ENCODE data around the gene DNMT3A.
"Not testable (repeated sequence)": the region's sequence is repeated elsewhere in the genome, so short reads cannot be mapped to it uniquely, and the experiment has no call there.

Gene DNMT3A

DNA sequence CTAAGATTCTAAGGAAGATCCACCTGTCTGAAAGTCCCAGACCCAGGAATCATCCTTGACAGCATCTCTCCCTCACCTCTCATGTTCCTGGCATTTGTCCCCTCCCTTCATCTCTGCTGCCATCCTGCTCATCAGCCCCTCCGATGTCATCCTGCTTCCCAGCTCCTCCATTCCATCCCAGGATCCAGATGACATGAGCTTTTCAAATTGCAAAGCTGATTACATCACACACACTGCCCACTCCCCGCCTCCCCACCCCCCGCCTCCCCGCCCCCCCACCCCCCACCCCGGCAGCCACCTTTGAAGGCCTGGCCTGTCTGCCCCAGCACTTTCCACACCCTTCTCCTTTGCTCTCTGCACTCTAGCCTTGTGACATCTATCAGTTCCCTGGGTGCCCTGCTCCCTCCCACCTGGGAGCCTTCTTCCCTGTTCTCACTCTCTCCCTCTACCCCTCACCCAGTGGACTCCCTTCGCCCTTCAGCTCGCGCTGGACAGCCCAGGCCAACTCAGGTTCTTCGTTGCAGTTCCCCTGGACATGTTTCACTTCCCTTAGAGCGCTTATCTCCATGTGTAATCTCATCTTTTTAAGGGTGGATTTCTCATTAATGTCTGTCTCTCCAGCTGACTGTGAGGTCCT lies 61.6 kb downstream of the DNMT3A start:
- DNase-seq: no peak

DNA sequence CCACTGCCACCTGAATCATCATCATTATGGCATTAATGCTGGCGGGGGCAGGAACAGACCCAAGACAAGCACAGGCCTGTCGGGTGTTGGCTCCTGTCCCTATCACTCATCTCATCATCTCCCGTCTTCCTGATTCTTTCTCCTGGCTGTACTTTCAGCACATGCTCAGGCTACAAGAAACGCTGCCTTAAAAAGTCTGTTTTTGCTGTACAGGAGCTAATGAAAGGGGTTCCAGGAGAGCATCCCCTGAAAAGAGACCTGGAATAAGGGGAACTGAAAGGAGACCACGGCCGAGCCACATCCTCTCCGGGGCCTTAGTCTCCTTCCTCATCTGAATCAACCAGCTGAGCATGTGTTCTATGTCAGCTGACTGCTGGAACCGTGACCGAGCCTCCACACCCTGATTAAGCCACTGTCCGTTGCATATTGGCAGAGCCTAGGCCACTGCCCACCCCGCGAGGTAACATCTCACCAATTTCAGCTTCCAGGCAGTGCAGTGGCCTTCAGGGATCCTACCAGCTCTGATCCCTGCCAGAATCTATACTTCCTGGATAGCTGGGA lies 62.6 kb downstream of the DNMT3A start:
- no peak for DNase-seq

DNA sequence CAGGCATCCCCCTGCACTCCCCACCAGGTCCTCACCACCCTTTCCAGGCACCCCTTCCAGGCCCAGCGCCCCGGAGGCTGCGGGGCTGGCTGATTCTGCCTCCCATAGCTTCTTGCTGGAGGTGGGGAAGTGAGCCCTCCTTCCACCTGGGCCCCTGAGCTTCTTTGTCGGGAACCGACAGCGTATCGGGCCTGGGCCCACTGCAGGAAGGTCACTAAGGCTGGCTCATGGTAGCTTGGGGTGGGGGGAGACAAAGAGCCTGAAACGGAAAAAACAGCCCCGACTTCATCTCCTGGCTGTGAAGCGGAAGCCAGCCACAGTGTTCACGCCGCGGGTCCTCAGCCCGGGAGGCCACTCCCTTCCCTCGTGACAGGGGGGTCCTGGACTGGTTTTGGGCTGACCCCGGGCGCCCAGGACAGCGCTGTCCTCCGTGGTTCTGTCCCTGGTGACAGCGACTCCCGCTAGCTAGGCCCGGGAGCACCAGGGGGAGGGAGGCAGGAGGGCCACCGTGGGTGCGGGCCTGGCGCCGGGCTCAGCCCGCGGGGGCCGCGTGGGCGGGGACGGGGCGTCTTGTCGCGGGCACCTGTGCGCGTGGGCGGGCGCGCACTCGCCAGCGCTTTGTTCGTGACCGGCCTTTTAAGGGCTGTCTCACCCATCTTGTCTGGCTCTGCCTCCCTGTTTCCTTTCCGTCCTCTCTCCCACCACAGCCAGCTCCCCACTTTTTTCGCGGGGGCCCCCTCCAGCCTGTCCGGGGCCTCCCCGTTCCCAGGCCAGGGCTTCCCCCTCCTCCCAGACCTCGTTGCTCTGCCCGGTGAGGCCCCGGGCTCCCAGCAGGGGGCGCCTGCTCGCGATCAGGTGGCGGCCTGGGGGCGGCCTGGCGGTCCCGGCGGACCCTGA lies 64.9 kb downstream of the DNMT3A start:
- DNase-seq: no peak

DNA sequence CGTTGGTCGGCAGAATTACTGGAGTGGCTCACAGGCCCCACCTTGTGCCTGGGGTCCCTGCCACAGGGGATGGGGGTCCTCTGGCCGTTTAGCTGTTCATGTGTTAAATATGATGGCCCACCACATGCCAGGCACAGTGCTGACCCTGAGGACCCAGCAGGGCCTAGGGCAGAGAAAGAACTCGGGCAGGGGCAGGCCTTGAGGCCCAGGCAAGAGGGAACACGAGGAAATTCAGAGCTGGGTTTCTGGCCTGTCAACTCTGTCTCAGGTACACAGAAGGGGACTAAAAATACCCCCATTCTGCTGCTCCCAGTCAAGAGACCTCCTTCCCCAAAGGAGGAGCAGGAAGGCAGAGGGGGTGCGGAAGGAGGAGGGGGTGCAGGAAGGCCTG lies 66.2 kb downstream of the DNMT3A start:
- no peak for DNase-seq

DNA sequence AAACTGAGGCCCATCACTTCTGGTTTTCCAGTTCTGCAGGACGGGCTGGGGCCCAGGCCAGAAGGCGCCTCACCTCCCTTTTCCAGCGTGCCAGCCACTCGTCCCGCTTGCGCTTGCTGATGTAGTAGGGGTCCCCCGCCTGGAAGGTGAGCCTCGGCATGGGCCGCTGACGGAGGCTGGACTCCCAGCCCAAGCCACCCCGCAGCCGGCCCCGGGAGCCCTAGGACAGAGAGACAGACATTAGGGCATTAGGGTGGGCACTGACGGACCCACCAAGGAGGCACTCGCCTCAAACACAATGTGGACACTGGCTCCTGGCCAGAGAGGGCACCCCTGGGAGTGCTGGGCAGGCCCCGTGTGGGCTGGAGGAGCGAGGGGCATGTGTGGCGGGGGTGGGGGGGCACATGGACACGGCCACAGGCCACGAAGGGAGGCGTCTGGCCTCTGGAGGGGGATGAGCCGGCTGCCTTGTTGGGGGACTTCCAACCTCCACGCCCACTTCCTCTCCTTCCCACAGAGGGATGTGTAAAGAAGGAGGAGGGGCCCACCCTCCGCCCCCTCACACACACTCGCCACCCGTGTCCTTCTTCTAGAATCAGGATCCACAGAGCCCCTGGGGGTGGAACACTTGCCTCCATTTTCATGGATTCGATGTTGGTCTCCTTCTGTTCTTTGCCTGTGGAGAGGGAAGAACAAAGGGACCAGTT lies 66.7 kb downstream of the DNMT3A start:
- DNase-seq: no peak

DNA sequence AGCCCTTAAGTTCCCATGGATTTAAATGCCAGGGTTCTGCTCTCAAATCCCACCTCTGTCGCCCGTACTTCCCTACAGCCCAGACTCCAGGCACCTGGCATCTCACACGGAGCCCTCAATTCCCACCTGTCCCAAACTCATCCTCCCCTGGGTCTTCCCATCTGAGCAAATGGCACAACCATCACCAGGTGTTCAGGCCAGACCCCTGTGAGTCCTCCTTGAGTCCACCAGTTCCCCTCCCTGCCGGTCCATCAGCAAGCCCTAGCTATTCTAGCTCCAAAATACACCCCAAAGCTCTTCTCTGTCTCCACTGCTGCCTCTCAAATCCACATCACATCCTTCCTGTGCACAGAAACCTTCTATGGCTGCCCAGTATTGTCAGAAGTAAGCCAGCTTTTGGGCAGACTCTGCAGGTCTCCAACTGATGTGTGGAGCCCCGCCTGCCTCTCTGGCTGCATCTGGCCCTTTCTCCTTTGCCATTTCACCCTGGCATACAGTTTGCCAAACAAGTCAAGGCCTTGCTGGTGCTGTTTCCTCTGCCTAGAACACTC lies 67.7 kb downstream of the DNMT3A start:
- no peak for DNase-seq

DNA sequence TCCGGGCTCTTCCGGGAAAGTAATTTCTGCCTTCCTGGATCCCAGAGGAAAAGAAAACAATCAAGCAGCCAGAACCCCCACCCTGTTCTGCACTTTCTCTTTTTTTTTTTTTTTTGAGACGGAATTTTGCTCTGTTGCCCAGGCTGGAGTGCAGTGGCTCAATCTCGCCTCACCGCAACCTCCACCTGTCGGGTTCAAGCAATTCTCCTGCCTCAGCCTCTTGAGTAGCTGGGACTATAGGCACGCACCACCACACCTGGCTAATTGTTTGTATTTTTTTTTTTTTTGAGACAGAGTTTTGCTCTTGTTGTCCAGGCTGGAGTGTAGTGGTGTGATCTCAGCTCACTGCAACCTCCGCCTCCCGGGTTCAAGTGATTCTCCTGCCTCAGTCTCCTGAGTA lies 69.0 kb downstream of the DNMT3A start:
- not testable (repeated sequence) for DNase-seq

DNA sequence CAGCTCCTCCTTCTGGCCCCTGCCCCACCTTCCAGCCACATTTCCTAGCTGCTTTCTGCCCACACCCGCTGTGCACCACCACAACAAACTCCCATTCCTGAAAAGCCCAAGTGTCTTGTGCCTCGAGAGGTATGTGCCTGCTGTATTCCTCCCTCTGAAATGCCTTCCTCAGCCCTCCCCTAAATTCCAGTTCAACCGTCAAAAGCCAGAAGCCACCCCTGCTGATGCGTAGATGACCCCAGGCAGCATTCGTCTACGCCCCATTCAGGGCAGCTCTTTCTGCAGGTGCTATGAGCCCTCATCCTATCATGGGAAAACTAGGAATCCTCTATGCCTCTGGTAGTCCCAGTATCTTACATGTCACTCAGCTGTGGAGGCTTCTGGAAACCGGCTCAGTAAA lies 71.7 kb downstream of the DNMT3A start:
- DNase-seq: no peak

DNA sequence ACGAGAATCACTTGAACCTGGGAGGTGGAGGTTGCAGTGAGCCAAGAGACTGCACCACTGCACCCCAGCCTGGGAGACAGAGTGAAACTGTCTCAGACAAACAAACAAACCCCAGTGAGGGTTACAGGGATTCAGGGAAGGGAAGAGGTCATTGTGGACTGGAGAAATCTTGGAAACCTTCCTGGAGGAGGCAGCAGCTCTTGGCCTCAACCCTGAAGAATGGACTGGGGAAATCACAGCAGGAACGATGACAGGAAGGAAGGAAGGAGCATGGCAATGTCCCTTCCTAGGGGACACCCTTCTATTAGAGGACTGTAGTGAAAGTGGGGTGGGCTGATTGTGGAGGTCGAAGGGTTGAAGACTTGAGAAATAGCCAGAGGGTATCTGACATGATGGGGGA lies 72.5 kb downstream of the DNMT3A start:
- DNase-seq: no peak

DNA sequence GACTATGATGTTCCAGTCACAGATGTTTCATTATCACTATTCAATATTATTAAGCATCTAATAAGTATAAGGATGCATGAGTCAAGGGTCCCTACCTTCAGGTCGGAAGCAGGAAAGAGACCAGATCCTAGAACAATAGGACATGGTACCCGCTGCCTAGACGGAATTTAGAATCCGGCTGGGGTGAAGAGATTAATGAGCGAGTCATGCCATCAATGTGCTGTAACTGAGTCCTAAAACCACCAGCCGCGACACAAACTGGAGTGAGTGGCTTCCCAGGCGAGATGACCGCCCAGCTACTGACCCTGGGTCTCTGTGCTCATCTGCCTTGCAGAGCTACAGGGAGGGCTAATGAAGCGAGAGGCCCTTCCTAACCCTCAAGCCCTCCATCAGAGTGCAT lies 73.6 kb downstream of the DNMT3A start:
- no peak for DNase-seq

DNA sequence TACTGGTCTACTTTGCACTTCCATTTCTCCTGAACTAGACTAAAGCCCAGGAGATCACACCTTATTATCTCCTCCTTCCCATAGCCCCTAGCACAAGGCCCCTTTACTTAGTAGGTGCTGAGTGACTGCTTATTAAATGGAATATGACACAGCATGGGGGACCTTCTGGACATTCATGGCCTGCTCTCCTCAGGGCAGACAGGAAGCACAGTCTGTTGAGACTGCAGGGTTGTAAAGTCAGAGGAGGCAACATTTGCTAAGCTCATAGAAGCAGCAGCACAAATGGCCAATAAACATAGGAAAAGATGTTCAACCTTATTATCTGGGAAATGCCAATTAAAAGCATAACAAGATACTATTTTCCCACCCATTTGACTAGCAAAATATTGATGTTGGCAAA lies 75.3 kb downstream of the DNMT3A start:
- no peak for DNase-seq

DNA sequence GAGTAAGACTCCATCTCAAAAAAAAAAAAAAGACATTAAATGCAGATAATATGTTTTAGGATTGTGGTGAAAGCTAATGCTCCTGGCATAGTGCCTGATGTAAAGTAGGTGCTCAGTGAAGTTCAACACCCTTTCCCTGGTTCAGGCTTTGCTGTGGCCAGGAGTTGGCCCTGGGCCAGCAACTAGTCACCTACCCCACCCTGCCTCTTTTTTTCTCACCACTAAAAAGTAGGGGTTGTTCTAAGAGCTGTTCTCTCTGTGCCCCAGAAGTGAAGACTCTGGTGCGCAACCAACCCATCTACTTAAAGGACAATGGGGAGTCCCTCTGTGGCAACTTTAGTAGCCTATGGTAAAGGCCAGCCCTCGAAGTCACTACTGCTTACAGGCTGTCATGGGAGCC lies 75.9 kb downstream of the DNMT3A start:
- DNase-seq: no peak

DNA sequence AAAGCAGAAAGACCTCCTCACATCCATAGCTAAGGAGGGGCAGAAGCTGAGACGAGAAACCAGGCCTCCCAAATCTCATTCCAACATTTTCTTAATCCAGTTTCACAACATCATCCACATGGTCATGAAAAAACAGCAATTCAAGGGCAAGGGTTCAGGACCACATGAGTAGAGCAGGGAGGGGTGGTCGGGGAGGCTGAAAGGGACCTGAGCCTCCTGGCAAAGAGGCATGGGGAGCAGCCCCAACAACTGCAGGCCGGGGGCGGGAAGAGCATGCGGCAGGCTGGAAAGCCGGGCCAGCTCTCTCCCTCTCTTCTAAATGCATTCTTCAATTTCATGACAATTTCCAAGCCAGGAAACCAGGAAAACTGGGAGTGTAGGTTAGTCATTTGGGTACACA lies 76.7 kb downstream of the DNMT3A start:
- DNase-seq: no peak

DNA sequence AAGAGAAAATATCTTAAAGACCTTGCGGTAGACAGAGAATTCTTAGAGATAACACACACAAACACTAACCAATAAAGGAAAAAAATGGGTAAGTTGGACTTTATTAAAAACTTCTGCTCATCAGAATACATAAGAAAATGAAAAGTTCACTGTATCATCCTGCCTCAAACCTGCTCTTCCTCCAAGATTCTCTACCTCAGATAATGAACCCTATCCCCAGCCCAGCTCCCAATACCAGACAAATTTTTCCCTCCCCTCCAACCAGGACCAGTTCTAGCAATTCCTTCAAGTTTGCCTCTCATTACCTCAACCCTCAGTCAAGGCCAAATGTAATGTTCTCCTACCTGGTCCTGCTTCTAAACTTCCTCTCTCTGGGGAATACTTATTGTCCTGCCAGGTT lies 79.4 kb downstream of the DNMT3A start:
- DNase-seq: no peak

DNA sequence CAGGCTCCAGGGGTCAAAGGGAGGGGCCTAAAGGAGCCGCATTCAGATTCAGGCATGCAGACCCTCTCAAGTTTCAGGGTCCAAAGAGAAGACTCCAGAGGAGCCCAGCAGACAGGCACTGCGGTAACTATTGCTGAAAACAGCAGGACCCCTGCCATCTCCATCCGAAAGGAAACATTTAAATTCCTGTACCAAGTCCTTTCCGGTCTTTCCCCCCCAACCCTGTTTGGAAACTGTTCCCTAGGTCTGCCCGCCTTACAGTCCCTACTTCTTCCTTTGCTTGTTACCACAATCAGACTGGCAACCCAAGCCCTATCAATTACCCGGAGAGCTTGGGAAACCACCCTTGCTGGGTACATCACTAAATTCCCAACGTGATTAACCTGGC lies 82.0 kb downstream of the DNMT3A start:
- no peak for DNase-seq

DNA sequence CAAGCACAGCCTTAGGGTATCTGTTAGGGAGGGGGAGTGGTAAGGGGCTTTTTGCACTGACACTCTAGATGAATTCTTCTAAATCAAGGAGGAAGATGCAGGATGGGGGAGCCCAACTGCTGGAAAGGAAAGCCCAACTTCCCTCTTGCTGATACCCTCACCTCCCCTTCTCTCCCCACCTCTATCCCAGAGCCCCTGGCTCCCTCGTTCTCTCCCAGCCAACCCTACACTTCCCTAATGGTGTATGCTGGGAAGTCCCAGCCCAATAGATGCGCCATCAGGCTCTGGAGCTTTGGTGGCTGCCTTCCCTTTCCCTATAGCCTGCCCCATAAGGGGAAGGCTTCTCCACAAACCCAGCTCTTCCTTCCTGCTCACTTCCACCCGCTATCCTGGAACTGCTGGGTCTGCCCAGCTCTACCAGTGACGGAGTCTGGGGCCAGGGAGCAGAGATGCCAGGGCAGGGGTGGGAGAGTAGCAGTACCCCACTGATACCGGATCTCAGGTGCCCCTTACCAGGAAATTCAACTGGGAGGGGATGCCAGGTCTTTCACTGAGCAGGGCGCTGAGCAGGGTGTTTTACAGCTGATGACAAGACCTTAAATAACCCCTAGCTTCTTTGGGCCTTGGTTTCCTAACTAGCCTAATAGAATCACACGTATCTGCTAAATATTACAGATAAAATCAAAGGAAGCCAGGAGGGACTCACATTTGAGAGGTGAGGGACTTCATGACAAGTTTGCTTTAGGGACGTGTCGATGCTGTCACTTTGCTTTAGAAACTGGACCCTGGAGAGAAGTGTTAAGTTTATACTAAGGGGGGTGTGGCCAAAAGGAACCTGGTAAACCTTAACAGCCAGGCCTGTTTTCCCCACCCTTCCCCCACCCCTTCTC lies 82.6 kb downstream of the DNMT3A start:
- no peak for DNase-seq

DNA sequence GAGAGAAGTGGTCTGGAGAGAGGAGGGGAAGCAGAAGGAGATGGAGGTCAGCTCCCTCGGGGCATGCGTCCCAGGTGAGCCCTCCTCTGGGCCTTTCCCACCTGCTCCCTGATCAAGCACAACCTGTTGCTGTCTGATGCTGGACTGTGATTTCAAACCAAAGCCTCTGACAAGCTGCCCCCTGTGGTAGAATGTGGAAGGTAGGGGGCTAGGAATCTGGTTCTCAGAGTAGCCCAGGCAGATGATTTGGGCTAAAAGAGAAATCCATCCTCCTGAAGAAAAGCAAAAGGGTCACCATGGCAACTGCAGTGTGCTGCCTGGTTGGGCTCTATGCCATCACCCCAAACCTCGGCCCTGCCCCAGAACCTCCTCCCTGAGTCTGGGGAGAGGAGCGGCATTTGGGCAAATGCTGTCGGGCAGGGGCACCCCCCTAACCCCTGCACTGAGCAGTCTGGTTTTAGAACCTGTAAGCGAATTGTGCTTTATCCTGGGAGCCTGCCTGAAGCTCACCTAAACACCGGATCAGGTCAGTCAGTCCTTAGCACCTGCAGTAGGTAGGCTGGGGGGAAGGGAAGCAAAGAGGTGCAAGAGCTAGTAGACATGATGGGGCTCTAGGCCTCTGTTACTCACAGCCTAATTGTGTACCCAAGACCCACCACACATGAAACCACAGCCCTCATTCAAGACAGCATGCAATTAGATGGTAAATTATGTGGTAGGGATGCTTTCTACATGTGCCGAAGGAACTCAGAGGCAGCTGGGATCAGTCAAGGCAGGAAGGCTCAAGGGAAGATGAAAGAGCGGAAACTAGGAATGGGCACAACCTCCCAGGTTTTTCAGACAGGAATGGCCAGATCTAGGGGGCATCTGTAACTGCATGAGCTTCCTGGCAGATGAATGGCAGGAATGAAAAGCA lies 83.5 kb downstream of the DNMT3A start:
- DNase-seq: no peak

DNA sequence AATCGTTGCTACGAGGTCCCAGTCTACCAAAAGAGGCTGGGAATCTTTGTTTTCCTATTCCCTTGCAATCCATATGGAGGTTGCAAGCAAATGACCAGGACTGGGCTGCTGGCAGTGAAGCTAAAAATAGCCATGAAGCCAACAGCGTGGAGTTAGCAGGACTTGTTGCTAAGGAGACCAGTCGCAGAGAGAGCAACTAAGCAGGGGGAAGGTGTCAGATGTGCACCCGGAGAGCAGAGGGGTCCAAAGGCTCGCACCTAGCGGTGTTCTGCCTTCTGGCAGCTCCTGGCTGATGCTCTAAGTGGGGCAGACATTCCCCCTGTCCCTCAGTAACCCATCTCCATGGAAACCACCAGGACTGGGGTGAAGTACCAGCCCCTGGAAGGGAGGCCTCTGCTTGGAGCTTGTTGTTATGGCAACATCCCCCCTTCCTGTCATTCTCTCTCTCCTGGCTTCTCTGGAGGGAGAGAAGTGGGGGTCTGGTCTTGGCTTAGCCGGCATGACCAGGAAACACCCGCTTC lies 84.6 kb downstream of the DNMT3A start:
- peak; percentile 88 for DNase-seq

DNA sequence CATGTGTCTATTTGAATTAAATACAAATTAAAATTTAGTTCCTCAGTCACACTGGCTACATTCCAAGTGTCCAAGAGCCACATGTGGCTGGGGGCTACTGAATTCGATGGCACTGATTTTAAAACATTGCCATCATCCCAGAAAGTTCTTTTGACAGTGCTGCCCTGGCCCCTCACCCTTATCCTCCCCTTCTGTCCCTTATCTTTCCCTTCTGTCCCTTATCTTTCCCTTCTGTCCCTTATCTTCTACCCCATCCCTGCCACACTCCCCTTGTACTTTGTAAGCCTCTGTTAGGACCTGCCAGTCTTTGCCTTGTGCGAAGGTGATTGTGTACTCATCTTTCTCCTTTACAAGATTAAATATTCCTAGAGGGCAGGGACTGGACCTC lies 85.2 kb downstream of the DNMT3A start:
- DNase-seq: no peak

DNA sequence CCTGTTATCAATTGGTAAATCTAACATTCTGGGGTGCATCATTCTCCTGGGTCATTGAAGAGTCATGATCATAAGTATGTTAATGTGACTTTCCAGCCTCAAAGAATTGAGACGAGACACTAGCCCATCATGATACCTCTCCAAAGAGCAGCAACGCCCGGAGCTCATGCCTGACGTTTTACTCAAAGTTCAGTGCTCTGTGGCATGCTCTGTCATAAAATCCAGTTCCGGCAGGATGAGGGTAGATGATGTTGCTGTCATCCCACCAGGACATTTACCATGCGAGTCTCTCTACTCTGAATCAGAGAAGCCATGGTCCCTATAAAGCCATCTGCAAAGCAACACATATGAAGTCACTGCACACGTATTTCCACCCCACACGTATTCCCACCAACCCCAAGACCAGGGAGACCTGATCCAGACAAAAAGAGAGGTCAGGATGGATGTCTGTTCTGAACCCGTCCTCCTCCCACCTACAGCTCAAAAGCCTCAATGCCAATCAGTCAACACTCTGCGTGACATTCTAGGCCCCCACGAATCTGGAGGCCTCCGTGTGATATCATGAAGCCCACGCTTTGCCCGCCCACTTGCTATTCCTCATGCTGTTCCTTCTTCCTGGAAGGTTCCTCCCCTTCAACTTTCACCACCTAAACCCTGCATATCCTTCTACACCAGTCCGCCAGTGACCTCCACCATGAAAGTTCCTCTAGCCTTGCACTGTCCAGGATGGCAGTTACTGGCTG lies 85.8 kb downstream of the DNMT3A start:
- no peak for DNase-seq
